ENCODE measurements around the gene SLC17A4.

GRCh38 chr6:25792016-25792415, 37.5 kb downstream of the SLC17A4 start:
- TF ChIP-seq CTCF (IDR thresholded peaks at IDR 0.05) (no peak), POLR2AphosphoS5 (IDR thresholded peaks at IDR 0.05; ENCODE audit: low read depth, low read length) (no peak)

Data from Panc1 (cell line).